HG03025 (cell line): ENCODE measurements around the gene LRRN2.
"Not testable (repeated sequence)": the region's sequence is repeated elsewhere in the genome, so short reads cannot be mapped to it uniquely, and the experiment has no call there.

Source experiments
- ATAC-seq: cut with Tn5 transposase; IDR thresholded peaks from one replicate; pipeline ENCODE4 v1.9.1; 2021; ENCODE audit warnings: mild to moderate bottlenecking, moderate library complexity; ENCODE audit not compliant: unreplicated experiment, low FRiP score

LRRN2 gene

DNA sequence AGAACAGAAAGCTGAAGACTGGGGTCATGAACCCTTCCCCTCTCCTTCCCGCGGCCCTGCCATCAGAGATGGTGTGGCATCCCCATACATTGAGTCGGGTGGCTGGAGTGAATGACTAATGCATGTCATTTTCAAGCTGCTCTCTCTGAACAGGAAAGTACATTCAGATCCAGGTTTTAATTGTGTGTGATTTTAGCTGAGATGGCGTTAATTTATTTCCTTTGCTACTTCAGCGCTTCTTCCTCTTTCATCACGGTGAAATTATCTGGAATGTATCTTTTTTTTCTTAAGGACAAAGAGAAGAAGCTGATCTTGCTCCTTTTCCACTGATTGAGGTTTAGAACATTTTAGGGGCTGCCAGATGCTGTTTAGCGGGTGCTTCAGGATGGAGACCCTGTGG is 8.6 kb upstream of the LRRN2 start:
- no peak for ATAC-seq

DNA sequence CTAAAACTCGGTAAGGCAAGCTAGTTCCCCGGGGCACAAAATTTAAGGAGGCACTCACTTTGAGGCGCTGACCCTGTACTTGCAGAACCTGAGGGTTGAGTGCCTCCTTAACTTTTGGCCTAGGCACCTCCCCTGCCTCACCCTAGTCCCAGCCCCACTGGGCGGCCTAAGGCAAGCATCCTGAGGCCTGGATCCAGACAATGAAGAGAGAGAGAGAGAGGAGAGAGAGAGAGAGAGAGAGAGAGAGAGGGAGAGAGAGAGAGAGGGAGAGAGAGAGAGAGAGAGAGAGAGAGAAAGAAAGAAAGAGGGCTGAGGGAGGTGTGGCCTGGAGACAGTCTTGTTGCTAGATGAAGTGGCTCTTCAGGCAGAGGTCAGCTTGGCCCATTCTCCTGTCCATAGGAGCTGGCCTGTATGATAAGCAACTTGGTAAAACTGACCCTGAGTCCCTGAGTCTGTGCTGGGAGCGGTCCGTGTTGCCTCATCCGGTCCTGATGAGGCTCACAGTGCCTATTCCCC is 7.4 kb upstream of the LRRN2 start:
- ATAC-seq = no peak

- no peak for ATAC-seq
Observed at GRCh38 chr1:204692325-204692840, 6.8 kb upstream of the LRRN2 start.

DNA sequence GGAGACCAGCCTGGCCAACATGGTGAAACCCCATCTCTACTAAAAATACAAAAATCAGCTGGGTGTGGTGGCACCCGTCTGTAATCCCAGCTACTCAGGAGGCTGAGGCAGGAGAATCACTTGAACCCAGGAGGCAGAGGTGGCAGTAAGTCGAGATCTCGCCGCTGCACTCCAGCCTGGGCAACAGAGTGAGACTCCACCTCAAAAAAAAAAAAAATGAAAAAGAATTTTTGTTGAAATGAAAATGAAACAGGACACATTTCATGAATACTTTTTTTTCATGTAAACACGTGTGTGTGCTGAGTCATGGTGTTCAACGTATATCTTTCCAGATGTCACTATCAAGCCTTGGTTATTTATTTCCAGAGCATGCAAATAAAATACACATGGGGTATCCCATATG is 5.8 kb upstream of the LRRN2 start:
- ATAC-seq = not testable (repeated sequence)

DNA sequence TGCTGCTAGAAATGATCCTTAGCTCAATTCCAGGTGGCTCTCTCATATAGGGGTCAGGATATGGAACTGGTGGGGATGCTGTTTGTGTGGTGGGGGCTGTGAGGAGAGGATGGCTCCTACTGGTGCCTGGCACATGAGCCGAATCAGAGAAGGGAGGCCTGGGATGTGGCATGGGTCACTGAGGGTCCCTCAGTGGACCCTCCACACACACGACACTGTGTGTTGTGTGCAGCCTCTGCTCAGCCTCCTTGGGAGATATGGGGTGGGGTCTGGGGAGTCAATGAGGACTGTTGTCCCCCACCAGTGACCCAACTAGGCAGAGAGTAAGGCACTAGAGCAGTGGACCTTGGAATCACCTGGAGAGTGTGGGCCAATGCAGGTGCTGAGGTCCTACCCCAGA is 3.2 kb upstream of the LRRN2 start:
- ATAC-seq = no peak

GRCh38 chr1:204688007-204688406 is 2.5 kb upstream of the LRRN2 start:
- ATAC-seq = no peak

DNA sequence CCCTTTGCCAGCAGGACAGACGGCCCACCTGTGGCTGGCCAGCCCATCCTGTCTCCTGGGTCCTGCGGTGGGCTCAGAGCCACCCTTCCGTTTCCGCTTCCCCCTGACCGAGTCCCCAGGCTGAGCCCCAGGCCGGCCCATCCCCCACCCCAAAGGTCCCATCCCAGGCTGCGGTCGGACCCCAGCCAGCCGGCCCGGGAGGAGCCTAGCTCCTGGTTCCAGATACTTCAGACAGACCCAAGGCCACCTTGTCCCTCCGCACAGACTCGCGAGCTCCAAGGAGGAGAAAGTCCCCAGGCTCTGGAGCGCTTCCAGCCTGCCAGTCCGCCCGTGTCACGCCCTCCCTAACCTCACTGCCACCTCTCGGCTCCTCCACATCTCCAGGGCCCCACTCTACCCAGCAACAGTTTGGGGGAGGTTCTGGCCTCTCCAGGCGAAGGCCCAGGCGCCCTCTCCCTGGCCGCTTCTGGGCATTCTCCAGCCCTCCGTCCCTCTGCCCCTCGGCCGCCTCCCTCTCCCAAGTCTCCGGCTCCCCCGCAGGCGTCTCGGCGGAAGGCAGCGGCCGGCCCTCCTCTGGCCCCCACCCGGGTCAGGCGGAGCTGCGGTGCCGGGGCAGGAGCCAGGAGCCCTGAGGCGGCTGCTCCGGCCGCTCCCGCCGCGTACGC is 835 bp downstream of the LRRN2 start:
- no peak for ATAC-seq

DNA sequence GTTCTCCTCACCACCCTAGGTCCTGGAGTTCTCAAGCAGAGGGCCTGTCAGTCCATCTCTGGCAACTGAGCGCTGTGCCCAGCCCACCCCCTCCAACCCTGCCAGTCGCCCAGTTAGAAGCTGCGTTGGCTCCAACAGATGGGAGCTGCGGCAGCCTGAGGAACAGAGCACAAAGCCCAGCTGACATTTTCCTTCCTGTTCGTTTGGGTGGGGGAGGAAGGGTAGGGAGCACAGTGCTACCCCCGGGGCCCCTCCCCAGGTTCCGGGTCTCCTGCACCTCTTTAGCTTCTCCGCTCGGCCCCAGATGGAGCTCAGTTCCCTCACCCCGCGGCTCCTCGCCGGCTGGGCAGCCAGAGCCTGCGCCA is 1.4 kb downstream of the LRRN2 start:
- ATAC-seq = no peak

DNA sequence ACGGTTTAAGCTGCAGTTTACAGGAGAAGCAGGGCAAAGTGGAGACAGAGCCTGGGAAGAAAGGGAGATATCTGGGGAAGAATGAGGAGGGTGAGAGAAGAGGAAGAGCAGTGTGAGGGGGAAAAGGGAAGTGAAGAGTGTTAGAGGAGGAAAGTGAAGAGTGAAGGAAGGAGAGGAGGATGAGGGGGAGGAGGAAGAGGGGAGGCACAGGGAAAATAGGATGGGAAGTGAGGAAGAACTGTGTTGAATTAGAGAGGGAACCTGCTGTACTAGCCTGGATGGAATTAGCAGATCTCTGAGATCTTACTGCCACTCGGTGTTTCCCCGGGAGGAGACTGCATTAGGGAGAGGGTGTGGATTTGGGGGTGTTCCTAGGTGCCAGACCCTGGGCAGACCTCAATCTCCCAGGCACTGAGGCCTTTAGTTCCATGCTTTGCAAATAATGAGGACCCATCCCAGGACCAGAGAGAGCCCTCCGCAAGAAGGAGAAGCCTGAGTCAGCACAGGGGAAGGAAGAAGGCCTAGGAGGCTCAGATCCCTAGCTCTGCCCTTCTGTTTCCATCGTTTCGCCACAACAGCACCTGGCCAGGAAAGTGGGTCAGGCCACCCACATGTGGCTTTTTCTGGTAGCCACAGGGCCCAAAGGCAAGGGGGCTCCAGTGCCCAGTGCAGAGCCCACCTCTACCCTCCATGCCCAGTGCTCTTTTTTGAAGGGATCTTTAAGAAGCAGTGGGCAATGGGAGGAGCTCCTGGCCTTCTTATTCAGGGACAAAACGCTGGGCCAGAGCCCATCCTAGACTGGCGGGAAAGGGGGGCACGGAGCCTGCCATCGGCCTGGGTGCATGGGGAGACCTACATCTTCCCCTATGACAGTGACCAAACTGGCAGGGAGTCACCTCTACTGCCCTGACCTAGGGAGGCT is 2.0 kb downstream of the LRRN2 start:
- ATAC-seq = no peak

- ATAC-seq = no peak
Observed at GRCh38 chr1:204680461-204680860, 5.1 kb downstream of the LRRN2 start.

DNA sequence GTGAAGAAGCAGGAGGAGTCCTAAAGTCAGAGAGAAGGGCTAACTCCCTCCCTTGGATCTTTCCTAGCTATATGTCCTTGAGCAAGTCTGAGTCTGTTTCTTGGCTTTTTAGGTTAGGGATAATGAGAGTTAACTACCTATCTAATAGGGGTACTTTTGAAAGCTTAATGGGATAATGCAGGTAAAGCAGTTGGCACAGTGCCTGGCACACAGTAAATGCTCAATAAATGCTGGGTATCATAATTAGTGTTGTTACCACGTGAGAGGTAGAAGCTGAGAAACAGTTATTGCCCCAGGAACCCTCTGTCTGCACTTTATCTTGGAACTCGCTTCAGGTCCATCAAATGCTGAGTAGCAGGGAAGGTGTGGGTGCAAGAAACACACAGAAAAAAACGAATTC is 5.5 kb downstream of the LRRN2 start:
- no peak for ATAC-seq

DNA sequence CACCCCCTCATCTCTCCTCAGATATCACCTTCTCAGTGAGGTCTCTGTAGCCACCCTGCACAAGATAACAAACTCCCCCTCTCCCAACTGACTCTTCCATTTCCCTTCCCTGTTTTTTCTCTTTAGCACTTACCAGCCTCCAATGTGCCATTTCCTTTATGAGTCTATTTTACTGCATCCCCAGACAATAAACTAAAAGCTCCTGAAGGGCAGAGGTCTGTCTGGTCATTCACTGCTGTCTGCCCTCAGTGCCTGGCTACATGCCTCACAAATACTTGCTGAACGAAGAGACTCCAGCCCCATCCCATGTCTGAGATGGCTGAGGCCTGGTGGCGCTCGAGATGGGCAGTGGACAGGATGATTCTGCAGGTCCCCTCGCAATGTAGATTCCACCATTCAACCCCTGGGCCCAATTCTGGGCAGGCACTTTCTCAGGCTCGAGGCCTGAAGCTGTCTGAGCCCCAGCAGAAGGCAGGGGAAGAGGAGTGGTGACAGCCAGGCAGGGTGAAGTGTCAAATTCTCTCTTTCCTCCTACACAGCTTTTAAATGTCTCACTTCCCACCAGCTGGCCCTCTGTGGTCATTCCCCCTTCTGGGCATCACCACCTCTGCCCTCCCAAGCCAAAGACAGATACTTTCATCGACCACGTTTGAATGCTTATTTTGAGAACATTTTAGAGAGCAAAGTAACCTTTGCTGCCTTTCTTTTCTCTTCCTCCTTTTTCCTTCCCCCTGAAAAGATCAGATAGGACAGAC is 6.6 kb downstream of the LRRN2 start:
- ATAC-seq = no peak

GRCh38 chr1:204677864-204678263 is 7.7 kb downstream of the LRRN2 start:
- ATAC-seq = no peak

DNA sequence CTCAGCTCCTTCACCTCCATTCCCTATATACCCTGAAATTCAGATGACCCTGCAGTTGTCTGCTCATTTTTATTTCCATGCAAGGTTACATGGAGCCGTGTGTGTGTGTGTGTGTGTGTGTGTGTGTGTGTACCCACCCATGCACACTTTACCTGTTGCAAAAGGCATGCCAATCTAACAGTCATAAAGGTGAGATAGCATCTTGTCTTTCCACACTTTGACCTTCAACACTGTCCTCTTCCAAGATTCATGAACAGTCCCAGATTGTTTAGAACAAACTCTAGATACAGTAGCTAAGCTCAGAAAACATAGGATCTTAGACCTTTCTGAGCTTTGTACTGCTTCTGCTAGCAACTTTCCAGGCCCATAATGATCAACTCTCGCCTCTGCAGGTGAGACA is 9.5 kb downstream of the LRRN2 start:
- ATAC-seq = no peak

- ATAC-seq = no peak
Observed at GRCh38 chr1:204673909-204674649, 11.5 kb downstream of the LRRN2 start.

DNA sequence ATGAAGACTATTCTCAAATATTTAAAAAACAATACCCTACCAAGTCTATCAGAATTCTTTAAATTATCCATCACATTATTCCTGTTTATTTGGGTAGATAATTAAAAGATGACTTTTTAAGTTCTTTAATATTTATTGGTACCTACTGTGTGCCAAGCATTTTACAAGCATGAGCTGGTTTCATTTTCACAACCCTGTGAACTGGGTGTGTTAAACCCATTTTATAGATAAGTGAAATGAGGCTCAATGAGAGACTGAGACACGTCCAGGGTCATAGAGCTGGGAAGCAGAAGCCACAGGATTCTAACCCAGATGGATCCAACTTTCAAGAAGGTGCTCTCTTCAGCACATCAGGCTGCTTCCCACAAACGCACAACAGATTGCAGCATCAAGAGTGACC is 12.3 kb downstream of the LRRN2 start:
- ATAC-seq = no peak

GRCh38 chr1:204672482-204673121 is 12.9 kb downstream of the LRRN2 start:
- ATAC-seq = no peak

- no peak for ATAC-seq
Observed at GRCh38 chr1:204672069-204672468, 13.5 kb downstream of the LRRN2 start.

GRCh38 chr1:204670152-204670927 is 15.2 kb downstream of the LRRN2 start:
- no peak for ATAC-seq
